ENCODE measurements around the gene ARMC2.

DNA sequence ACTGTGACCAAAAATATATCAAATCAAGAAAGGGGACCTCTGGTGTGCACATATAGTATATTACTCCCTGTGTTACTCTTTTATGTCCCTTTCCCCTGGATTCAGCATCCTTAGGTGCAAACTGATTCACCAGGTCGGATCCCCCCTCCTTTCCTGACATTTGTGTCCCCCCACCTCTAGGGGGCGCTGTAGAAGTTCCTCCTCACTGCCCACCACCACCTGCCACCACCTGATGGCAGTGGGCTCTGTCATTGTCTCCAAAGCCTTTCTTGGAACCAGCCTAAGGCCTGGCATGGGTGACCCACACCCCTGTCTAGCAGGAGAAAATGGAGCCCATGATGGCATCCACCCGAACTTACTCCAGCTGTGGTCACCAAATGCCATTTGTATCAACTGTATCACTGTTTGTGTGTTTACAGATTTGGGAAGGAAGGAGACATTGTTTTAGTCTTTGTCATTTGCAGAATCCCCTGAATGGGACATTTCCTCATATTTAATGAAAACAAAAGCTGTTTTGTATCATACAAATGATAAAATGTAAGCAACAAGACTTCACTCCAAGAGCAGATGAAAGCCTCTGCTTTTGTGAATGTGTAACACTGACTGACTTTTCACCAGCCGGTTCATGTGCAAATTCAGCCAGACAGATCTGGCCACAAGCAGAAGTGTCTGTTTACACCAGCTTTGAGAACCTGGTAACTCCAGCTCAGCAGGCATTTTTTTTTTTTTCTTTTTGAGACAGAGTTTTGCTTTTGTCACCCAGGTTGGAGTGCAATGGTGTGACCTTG, 66.2 kb downstream of the ARMC2 start:
- TF ChIP-seq, protein P1, sequence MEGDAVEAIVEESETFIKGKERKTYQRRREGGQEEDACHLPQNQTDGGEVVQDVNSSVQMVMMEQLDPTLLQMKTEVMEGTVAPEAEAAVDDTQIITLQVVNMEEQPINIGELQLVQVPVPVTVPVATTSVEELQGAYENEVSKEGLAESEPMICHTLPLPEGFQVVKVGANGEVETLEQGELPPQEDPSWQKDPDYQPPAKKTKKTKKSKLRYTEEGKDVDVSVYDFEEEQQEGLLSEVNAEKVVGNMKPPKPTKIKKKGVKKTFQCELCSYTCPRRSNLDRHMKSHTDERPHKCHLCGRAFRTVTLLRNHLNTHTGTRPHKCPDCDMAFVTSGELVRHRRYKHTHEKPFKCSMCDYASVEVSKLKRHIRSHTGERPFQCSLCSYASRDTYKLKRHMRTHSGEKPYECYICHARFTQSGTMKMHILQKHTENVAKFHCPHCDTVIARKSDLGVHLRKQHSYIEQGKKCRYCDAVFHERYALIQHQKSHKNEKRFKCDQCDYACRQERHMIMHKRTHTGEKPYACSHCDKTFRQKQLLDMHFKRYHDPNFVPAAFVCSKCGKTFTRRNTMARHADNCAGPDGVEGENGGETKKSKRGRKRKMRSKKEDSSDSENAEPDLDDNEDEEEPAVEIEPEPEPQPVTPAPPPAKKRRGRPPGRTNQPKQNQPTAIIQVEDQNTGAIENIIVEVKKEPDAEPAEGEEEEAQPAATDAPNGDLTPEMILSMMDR (IDR thresholded peaks at IDR 0.05): peak in 6 of 7 experiments; percentile 23 to 51 (median 37)
- TF ChIP-seq POLR2A (IDR thresholded peaks at IDR 0.05): no peak
